A172 (cell line): ENCODE results near the gene C19orf47. TPM values are rescaled to one million over a fixed set of nuclear protein-coding genes. Genes with fewer than 3 reads are reported as not detected.

Experiments used
- DNase-seq: peaks from one replicate; pipeline ENCODE4 v3.0.0-alpha.2; 2015; ENCODE audit warnings: low spot score
- total RNA-seq: library from RNA; depleted of rRNA; stranded (reverse); fragments of >200 nt; shearing (Covaris generic); gene quantifications from 2 replicates; pipeline ENCODE4 v1.2.3, GENCODE V29; 2014; rRNA removed

The C19orf47 gene
- total RNA-seq, 1 experiment from 2014 or later: 11.0 TPM

DNA sequence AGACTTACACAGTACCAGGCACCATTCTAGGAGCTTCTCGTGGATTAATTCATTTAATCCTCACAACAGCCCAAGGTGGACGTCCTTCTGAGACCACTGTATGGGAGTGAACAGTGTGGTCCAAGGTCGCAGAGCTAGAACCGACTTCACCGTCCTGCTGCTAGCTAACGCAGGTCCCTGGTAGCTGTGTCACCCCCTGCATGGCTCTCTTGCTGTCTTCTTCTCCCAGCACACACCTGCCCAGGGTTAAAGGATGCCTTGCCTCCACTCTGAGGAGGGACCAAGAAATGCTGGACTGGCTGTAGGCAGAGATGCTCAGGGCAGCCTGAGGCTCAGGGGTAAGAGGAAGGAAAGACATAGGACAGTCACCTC lies 66.0 kb downstream of the C19orf47 start:
- no peak for DNase-seq

DNA sequence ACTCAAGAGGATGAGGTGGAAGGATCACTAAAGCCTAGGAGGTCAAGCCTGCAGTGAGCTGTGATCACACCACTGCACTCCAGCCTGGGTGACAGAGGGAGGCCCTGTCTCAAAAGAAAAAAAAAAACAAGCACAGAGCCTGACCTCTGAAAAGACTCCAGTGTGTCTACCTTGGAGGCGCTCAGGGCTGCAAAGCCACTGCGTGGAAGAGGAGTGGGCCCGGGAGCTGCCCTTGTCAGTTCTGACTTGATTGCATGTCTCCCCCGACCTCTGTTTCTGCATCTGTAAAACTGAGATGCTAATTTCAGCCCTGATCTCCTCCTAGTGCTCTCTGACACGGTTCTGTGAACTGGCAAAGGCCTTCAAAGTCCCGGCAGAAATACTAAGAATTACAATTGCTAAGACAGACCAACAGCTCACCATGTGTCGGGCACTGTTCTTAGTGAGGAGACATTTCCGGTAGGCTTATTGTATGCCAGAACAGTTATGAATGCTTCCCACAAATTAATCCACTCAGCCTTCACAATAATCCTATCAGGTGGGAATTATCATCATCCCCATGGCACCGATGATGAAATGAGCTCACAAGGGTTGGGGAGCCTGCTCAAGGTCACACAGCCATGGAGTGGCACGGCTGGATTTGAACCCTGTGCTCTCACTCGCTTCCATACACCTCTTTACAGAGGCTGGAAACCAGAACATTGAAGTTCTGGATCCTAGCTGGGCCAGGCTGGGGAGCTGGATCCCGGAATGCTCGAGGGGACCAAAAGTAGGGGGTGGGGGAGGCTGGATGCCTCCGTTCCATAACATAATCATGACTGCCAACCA lies 66.6 kb downstream of the C19orf47 start:
- no peak for DNase-seq

DNA sequence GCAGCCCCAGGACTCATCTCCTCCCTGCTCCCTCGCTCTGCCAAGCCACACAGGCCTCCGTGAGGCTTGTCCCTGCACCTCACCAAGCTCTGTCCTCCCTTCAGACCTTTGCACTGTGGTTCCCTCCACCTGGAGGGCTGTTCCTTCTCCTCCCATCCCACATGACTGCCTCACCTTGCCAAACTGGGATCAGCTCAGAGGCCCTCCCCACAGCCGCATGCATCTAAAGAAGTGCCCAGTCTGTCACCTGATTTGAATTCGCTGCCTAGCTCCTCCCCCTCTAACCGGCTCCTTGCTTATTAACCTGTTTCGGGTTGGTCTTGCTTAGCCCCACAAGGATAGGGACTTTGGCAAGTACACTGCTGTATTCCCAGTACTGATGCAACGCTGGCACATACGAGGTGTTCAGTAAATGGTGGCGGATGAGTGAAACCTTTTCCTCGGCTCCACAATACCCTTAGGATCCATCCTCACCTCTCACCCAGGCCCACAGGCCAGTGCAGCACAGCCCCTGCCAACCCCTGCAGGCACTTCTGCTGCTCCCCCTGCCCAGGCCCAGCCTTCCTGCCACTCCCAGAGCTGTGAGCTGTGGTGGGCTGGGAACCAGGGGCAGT lies 67.5 kb downstream of the C19orf47 start:
- DNase-seq: no peak

DNA sequence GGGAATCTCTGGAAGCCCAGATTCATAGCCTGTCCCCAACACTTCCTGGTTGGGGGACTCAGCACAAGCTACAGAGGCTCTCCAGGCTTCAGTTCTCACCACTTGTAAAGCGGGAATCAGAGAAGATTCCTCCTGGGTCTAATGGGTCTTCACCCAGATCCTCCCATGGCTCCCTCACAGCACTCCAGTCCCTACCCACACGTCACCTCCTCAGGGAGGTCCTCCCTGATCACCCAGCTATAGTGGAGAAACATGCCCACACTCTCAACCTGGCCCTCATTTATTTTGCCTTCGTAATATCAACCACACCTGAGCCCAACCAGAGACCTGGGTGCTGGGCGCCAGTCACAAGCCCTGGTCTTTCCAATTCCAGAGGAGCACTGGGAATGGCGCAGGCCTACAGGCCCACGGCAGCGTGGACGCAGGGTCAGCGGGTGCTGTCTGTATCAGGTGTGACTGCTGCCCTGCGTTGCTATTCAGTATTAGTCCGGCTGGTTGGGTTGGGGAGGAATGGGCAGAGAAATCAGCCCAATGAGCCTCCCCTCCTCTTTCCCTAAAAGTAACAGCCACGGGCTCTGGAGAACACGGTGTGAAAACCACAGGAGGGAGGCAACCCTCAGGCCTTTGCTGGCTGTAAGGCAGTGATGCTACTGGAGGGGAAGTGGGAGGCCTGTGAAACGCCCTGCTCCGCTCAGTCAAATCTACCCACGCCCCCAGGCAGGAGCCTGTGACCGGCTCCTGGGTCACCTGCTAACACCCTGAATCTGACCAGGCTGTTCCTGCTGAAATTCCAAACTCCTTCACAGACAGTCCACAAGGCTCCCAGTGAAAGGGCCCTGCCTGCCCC lies 68.2 kb downstream of the C19orf47 start:
- no peak for DNase-seq

DNA sequence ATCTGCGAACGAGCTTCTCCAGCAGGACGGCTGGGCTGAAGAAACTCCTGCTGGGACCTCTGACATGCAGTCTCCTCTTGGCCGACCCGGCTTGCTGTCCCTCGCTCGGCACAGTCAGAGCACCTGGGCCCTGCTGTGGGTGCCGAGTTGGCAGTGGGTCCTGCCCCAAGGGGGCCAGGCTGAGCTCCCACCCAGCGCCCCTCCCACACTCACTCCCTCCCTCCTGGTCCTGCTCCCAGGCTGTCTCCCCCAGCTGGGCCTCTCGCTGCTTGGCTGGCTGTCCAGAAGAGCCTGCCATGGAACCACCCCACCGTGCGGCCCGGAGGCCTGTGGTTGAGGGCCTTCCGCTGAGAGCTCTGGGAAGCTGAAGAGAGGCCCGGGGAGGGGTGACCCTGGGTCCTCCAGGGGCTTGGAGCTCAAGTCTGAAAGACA lies 69.1 kb downstream of the C19orf47 start:
- DNase-seq: no peak

DNA sequence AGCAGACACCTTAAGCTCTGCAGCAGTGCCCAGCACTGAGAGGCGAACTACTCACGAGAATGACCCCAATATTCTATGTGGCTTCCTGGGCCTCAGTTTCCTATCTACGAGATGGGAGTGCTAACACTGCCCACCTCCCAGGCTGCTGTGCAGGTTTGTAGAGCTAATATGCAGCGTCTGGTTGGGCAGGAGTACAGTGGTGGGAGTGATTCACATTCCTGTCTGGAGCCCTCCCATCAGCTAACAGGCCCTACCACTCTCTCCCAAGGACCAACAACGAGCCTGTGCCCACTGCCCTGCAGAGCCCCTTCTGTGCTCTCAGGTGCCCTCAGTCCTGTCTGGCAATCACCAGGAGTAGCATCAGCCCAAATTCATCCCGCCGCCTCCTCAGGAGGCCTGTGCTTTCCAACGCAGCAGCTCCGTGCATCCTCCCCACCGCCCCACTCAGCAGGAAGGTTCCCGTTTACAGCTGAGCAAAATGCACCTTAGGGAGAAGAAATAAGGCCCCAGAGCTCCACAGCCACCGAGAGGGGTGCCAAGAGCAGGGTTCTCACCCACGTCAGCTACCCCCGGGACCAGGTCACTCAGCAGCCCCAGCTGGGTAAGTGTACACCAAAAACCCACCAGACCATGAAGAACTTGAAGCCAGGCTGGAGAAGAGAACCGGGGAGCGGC lies 69.7 kb downstream of the C19orf47 start:
- DNase-seq: no peak

DNA sequence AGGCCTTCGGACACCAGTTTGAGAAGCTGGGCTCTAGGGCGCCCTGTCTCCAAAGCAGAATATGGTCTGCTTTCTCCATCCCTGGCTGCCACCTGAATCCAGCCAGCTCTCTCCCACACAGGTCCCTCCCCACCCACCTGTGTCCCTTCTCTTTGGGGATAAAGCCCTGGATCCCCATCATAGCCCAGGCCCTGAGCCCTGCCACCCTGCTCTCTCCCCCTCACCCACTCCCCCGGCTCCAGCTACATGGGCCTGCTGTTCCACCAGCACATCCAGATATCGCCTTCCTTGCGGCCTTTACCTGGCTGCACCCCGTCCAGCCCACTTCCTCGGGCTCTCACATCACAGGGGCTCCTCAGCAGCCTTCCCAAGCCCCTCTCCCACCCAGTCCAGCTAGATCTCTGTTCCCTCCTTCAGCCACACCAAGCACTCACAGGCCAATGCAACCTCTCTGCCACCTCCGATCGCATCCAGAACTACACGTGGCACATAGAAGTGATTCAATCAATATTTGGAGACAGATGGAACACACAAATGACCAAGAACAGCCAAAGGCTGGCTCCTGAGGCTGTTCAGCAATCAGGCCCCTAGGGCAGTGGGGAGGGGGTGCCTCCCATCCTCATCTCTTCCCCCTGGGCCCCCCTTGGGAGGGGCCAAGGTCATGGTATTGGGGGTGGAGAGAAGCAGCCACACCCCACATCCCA lies 70.7 kb downstream of the C19orf47 start:
- DNase-seq: no peak

DNA sequence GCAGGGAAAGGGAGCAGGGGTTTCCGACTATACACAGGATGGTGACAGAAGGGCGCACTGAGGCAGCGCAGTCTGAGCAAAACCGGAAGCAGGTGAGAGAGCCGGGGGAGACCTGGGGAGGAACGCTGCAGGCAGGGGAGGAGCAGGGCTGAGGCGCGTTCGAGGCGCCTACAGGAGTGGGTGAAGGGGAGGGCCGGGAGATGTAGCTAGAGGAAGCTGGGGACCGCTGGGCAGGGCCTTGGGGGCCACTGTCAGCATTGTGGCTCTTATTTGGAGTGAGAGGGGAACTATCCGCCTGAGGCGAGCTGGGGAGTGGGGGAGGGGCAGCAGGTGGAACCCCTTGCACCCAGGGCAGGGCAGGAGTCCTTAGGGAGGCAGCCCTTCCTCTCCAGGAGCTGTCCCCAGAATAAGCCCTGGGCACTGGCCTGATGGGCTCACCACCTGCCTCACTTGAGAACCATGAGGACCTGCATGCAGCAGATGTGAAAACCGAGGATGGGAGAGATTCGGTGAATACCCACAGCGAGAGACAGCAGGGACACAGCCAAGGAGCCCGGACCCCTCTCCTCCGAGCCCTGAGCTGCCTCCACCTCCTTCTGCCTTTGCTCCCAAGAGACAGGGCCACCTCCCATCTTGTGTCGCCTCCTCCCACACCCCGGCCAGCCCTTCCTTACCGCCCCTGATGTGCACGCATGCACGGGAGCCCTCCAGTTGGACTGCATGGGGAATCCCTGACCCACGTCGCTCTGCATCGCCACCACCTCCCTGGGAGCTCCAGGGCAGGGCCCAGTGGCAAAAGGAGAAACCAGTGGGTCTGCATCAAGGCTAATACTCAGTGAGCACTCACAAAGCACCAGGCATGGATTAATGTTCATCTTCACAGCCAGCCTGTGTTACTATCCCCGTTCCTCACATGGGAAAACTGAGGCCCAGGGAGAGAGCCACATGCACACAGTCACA lies 73.3 kb downstream of the C19orf47 start:
- no peak for DNase-seq

DNA sequence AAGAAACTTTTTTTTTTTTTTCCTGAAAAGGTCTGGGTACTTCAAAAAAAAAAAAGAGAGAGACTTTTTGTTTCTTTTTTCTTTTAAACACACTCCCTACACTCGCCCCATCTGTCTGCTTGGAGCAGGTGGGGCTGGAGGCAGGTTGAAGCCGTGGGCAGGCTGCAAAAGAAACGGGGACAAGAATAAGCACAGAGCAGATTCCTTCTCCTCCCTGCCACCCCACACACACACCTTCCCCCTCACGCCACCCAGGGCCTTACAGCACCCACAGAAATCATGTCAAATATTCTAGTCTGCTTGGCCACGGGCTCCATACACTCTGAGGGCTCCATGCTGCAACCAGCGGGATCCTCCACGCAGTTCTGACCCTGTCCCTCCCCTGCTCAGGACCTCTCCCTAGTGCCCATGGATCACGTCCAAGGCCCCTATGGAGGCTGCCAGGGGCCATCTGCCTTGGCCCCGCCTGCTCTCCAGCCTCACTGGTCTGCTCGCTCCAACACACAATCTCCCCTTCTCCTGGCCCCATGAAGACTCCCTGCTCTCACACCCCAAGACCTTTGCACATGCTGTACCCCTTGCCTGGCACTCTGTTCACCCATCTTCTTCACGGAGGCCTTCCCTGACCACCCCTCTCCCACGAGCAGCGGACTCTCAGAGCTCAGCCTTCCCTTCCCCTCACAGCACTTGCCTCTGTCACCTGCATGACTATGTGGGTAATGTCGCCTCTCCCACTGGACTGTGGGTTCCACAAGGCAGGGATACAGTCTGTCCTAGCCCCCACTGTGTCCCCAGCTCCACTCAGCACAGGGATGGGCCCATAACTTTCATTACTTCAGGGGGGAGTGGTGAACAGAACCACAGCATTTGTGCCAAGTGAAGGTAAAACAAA lies 74.5 kb downstream of the C19orf47 start:
- DNase-seq: no peak

DNA sequence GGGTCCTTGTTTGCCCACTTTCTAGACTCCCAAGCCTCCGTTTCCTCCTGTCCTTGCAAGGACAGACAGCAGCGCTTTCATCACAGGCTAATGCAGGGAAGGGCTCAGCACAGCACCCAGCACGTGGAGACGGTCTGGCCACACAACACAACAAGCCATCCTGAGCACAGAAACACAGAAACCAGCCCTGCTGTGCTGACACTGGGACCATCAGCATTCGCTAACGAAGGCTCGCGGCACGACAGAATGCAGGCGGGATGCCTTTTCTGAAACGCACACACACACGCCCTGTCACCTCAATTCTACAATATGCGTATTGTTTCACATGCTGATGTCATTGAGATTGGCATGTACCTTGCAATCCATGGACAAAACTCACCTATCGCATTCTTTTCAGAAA lies 75.9 kb downstream of the C19orf47 start:
- DNase-seq: no peak

DNA sequence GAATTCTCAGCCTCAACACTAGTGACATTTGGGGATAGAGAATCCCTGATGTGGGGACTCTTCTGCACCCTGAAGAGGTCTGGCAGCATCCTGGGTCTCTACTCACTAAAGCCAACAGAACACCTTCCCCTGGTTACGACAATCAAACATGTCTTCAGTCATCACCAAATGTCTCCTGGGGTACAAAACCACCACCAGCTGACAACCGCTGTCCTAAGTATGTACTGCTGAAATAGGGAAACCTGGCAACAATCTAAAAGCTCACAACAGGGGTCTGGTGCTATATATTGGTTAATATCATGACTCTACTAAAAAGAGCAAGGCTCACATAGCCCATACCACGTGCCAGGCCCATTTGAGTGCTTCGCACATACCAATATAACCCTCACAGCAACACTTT lies 76.5 kb downstream of the C19orf47 start:
- DNase-seq: no peak

DNA sequence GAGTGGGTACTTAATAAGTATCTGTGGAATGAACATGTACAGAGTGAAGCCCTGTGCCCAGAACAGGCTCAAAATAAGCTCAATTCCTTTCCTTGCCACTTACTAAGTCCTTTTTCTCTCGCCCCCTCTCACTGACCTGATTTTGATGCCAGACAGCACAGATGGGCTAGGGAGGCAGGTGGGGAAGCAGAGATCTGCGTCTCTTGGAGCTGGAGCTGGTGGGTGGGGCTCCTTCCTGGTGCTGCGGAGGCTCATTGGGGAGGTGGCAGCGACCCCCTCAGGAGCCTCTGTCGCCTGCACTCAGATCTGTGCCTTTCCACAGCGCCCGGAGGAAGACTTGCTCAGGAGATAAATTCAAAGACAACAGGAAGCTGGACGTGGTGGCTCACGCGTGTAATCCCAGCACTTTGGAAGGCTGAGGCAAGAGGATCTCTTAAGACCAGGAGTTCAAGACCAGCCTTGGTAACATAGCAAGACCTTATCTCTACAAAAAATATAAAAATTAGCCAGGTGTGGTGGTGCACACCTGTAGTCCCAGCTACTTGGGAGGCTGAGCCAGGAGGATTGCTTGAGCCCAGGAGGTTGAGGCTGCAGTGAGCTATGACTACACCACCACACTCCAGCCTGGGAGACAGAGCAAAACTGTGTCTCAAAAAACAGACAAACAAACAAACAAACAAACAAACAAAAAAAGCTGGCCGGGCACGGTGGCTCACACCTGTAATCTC lies 77.7 kb downstream of the C19orf47 start:
- DNase-seq: no peak

Other genes starting within 250 kb of the C19orf47 start
- 6.2 and 12.1 TPM in 2 replicates for gene MAP3K10, start 157.0 kb downstream of the C19orf47 start, total RNA-seq
- 0.29 TPM in 1 of 2 replicates, not detected in the other for gene TTC9B, start 130.0 kb downstream of the C19orf47 start, total RNA-seq
- not detected in 2 replicates for gene CCNP, start 121.7 kb downstream of the C19orf47 start, total RNA-seq
- 76.5 and 78.4 TPM in 2 replicates for gene AKT2, start 63.1 kb downstream of the C19orf47 start, total RNA-seq
- gene PLD3, start 298 bp upstream of the C19orf47 start, total RNA-seq: 328 and 380 TPM in 2 replicates
- gene HIPK4, start 41.8 kb upstream of the C19orf47 start, total RNA-seq: 0.38 TPM in 1 of 2 replicates, not detected in the other
- gene PRX, start 65.0 kb upstream of the C19orf47 start, total RNA-seq: 1.5 and 2.0 TPM in 2 replicates
- 10.2 and 10.3 TPM in 2 replicates for gene SERTAD1, start 77.6 kb upstream of the C19orf47 start, total RNA-seq
- gene SERTAD3, start 95.9 kb upstream of the C19orf47 start, total RNA-seq: 20.0 and 22.6 TPM in 2 replicates
- gene BLVRB, start 117.3 kb upstream of the C19orf47 start, total RNA-seq: 327 and 381 TPM in 2 replicates
- gene SPTBN4, start 118.6 kb upstream of the C19orf47 start, total RNA-seq: 2.2 and 2.3 TPM in 2 replicates
- 43.8 and 70.2 TPM in 2 replicates for gene SHKBP1, start 228.5 kb upstream of the C19orf47 start, total RNA-seq